HG02610 (cell line): ENCODE measurements around the gene ISM1.
"Not testable (repeated sequence)": the region's sequence is repeated elsewhere in the genome, so short reads cannot be mapped to it uniquely, and the experiment has no call there.

Source experiments
- ATAC-seq: cut with Tn5 transposase; IDR thresholded peaks from one replicate; pipeline ENCODE4 v1.9.1; 2021; ENCODE audit warnings: mild to moderate bottlenecking, moderate library complexity; ENCODE audit not compliant: unreplicated experiment

The ISM1 gene

DNA sequence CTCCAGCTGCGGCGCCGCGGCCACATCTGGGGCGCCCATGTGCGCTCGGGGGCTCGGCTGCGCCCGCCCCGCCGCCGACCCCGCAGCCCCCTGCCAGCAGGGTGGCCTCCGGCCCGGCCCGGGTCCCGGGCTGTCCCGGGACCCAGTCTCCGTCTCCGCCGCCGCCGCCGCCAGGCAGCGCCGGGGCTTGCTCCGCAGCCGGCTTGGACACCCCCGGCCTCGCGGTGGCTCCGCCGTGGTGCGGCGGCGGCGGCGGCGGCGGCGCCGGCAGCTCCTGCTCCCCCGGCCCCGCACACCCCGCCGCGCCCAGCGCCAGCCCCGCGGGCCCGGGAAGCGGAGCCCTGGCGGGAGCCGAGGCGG is 219 bp downstream of the ISM1 start:
- peak; percentile 36 for ATAC-seq

DNA sequence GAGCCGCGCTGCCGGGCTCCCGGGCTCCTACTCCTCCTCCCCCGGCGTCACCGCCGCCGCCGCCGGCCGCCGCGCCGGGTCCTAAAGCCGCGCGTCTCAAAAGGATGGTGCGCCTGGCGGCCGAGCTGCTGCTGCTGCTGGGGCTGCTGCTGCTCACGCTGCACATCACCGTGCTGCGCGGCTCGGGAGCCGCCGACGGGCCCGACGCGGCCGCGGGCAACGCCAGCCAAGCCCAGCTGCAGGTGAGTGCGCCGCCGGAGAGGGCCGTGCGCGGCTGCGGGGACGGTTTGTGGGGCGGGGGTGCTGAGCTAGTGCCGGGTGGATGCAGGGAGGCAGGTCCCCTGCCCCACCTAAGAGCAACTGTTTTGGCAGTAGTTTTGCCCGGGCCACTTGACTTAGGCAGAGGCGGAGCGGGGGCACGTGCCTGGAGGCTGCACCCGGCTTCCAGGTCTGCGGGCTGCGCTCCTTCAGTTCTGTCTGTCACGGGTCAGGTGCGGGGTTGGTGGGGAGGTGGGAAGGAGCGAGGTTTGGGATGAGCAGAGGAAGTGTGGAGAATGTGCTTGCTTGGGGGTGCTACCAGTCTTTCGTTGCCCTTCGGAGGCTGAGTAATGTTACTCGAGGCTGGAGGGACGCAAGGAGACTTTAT is 722 bp downstream of the ISM1 start:
- ATAC-seq = peak; percentile 92

DNA sequence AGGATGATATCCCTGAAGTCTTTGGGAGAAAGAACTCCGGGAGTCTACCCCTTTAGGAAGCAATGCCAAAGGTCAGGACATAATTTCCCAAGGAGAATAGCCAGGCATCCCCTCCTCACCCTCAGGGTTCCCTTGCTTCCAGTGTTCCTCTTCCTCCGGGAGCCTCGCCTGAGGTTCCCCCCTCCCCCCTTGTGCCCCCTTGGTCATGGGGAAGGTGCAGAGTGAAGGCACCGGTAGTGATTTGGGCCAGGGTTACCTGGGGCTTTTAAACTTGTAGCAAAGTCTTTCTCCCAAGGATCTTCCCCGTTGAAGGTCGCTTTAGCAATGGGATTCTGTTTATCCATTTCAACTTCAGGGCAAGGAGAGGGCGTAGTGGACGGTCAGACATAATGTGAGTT is 1.2 kb downstream of the ISM1 start:
- ATAC-seq = no peak

DNA sequence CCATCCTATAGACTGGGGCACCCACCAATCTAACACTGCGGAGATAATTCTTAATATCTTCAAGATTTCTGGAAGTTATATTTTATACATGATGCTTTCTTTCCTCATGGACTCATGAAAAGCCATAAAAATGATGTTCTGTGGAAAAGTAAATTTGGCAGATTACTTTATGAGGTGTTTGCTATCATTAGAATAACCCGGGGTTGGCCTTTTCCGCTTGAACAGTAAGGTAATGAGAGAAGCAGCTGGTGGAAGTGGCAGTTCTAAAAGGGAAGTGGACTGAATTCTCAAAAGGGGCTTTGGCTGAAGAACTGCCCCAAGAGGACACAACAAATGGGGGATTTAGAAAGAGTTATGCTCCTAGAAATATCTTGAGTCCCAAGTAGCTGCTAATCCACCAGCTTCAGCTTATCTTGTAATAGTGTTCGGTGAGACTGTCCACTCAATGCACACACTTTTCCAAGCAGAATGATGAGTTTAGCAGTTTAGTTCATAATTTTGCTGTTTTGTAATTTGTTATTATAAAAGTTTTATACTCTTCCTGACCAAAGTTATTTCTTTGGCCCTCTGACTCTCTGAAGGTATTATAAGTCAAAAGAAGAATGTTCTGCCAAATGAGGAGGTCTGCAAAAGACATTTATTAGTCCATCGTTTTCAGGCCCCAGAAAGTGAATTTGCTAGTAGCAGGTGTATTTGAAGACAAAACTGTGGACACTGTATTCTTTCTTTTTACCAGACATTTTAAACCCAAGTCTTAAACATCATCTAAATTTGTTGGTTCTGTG is 2.9 kb downstream of the ISM1 start:
- no peak for ATAC-seq

DNA sequence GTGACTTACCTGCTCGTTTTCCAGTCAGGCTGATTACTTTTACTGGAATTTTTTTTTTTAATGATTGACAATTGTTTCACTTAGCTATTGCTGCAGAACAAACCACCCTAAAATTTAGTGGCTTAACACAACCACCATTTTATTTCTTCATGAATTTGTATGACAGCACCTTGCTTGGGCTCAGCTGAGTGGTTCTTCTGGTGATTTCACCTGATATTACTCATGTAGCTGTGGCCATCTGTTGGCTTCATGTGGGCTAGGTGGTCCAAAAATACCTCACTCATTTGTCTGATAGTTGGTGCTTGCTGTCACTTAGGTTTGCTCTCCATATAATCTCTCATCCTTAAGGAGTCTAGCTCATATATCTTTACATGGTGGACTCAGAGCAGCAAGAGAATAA is 5.3 kb downstream of the ISM1 start:
- no peak for ATAC-seq

DNA sequence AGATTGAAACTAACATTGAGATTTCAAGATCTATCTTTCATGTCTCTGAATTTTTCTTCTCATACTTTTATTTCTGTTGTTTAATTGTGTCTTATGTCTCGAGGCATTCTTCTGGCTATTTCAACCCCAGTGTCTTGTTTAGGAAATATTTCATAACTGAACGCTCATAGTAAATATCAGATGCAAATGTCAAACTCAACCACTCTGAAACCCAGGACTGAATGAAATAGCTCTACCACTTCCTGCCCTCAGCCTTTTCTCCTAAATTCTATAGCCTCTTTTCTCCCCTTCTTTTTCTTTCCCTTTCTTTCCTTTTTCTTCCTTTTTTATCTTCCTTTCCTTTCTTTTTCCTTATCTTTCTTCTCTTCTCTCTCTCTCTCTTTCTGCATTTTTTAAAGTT is 7.7 kb downstream of the ISM1 start:
- ATAC-seq = no peak

DNA sequence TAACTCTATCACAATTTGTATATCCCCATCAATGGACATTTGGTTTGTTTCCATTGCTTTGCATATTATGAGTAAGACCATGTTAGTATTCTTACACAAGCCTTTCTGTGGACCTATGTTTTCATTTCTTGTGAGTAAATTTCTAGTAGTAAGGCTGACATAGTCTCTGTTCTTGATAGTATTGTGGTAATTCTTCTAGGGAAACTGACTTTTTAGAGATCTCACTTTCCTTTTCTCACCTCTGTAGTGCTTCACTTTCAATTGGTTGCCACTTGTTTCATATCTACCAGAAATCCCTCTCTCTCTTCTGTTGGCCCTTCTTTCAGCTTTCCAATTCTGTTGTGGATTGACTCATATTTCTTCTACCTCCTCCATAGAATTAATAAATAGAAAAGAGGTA is 8.5 kb downstream of the ISM1 start:
- ATAC-seq = no peak

DNA sequence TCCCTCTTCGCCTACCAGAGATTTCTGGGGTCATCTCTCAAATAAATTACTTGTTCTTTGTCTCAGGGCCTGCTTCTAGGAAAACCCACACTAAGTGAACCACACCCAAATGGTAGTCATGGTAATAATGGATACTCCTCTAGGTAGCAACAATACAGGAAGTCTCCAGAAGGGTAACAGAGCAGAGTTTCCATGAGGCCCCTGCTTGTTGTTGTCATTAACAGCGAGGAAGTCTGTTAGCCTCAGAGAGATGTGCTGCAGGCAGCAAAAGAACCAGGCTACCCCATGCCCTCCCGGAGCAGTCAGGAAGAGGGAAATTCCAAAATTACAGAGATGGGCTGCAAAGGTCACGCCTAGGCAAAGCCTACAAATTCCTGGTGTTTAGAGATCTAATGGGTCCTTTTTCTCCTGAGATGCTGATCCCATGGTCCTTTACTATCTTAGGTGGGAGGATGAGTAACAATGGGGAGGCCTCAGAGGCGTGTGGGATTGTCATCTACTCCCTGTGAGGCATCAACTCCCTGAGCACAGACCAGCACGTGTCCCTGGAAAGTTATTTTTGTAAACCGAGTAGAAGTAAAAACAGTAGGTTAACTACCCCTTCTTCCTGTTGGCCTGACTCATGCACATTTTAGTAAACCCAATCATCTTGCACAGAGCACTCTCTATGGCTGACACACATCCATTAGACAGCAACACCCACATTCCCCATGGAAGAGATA is 10.1 kb downstream of the ISM1 start:
- no peak for ATAC-seq

DNA sequence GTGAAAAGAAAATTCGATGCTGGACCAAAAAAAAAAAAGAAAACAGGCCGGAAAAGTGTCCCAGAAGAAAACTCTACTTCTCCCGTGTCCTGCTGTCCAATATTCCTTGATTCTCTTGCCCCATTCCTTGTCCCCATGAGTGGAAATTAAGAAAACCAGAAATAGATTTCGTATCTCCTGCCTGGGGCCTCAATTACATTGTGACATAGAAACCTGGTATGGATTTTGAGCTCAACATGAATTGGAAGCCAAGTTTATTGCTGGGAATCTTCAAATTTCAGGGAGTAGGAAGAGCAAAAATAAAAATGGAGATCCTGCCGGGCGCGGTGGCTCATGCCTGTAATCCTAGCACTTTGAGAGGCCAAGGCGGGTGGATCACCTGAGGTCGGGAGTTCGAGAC is 11.9 kb downstream of the ISM1 start:
- no peak for ATAC-seq

DNA sequence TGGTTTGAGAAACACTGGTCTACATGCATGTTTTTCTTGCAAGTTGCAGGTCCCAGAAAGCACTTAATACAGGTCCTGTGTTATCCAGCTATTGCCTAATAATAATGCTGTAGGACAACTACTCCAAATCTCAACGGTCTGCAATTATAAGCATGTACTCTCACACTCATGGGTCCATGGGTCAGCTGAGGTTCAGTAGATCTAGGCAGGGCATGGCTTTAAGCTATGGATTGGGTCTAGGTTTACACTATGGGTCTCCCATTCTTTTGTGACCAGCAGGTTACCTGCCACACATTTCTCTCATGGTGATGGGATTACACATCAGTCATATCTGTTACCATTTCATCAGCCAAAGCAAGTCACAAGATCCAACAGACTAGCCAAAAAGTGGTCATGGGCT is 13.9 kb downstream of the ISM1 start:
- ATAC-seq = no peak

DNA sequence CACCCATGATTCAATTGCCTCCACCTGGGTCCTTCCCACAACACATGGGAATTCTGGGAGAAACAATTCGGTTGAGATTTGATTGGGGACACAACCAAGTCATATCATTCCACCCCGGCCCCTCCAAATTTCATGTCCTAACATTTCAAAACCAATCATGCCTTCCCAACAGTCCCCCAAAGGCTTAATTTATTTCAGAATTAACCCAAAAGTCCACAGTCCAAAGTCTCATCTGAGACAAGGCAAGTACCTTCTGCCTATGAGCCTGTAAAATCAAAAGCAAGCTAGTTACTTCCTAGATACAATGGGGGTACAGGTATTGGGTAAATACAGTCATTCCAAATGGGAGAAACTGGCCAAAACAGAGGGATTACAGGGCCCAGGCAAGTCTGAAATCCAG is 15.3 kb downstream of the ISM1 start:
- not testable (repeated sequence) for ATAC-seq

DNA sequence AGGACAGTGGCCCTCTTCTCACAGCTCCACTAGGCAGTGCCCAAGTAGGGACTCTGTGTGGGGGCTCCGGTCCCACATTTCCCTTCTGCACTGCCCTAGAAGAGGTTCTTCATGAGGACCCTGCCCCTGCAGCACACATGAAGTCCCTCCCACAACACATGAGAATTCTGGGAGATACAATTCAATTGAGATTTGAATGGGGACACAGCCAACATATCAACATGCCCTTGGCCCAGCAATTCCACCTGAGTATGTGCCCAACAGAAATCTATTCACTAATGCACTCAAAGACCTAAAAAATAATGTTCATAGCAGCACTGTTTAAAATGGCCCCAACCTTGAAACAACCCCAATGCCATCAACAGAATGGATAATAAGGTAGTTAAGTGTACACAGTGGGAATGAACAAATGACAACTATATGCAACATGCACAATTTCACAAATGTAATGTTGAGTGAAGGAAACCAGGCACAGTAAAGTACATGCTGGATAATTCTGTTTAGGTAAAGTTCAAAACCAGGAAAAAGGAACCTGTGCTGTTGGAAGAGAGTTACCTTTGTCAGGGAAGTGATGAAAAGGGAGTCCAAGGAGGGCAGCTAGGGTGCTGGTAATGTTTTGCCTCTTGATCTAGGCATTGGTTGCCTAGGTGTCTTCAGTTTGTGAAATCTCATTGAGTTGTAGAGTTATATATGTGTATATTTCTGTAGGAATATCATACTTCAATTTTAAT is 16.1 kb downstream of the ISM1 start:
- ATAC-seq = no peak

DNA sequence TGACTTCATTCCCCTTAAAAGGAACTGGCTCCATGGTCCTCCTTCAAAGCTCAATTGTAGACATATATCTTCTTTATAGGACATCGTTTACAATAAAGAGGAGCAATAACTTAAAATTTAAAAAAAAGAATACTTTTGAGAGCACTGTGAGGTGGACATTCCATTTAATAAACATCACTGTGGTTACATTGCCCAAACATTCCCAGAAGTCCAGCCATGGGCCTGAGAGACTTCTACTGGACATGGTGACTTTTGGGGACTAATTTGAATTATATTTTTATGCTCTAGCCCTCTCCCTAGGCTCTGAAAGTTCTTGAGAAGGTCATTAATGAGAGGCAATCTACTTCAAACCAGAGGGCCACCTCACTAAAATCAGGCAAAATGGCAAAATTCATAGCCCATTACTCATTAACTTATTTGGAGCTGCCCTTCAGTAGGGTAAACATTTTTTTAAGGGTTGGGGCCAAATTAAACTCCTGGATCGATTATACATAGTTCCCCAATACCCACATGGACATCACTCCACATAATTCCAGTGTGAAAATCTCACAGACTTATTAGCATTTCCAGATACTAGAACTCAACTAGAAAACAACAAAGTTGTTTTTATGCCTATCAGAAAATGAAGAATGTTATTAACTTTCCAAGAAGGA is 17.1 kb downstream of the ISM1 start:
- ATAC-seq = no peak

DNA sequence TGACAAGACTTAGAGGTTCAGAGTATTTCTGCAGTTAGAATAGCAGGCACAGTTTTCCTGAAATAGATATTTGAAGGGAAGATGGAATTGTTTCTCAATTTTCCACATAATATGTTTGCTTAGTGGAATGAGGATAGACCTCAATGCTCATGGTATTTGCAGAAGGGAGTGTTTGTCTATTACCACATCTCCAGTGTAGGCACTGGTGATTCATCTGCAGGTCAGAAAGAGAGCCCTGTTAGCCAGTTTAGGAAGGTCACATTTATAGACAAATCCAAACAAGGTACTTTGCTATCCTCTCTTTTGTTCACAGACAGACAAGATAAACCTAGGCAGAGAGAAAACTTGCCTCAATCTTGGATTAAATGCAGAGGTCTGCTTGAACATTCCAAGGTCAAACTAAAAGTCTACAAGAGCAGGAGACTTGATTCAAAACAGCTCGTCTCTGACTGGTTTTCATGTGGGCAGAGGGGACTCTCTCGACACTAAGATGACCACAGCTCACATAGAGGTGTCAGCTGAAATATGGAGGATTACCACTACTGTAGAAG is 22.8 kb downstream of the ISM1 start:
- ATAC-seq = no peak

DNA sequence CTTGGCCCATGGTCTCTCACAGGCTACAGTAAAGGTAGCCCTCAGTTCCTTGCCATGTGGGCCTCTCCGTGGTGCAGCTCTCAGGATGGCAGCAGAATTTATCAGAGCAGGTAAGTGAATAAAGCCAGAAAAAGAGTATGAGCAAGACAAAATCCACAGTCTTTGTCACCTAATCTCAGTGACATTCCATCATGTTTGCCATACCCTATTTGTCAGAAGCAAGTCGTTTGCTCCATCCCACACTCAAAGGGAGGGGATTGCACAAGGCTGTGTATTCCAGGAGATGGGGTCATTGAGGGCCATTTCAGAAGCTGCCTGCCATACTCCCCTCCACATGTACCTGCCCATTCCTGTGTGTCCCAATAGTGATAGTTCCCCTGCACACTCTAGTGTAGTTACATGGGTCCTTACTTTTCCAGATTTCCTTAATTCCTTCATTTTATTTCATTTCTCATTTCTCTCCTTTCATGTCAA is 24.2 kb downstream of the ISM1 start:
- ATAC-seq = no peak

DNA sequence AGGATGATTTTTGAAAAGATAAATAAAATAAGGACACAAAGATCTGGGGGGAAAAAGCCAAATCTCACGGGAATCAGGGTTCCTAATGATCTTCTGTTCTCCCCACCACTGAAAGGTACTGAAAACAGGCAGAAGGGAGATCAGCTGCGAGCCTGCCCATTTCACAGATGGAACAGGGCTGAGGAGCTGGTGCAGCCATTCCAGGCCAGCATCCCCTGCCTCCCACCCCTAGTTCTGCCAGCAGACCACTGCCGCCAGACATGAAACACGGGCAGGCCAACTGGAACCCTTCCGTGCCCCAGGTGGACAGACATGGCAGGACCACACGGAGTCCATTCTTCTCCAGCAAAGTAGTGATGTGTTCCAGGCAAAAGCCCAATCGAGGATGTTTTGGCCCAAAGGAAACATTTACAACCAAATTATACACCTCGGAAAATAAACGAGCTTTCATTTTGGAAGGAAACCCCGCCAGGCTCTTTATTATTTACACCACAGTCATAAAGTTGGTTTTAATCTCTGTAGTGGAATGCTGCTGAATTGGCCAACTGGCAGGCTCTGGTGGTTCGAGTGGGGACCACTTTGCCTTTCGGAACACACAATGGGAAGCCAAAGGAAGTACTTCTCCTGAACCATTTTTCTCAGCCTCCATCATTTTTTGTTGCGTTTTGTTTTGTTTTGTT is 28.2 kb downstream of the ISM1 start:
- no peak for ATAC-seq

DNA sequence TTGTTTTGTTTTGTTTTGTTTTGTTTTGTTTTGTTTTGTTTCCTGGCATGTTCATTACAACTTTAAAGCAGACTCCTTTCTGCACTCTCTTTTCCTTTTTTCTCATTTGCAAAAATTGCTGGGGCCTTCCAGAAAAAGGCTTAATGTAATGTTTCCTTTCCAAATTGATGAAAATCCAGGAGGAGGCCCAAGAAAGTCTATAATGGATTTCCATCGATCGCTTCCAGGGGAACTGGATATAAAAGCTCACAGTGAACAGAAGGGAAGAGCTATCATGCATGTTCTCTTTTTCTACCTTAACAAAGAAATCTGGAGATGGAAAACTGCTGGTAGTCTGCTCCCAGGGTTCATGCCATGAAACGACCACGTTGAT is 28.7 kb downstream of the ISM1 start:
- ATAC-seq = no peak

DNA sequence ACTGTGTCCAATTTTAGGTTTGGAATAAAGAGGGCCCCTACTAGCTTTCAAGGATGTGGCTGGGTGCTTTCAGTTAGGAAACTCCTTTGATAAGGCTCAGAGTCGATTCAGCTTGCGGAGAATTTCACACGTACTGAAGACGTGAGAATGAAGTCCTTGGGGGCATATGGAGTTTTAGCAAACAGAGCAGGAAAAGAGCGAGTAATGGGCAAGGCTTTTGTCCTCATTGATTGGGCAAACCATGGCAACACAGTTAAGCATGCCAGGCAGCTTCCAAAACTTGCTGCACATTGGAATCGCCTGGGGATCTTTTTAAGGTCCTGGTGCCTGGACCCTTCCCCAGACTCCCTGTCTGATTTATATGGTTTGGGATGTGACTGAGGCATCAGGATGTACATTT is 29.2 kb downstream of the ISM1 start:
- ATAC-seq = no peak

DNA sequence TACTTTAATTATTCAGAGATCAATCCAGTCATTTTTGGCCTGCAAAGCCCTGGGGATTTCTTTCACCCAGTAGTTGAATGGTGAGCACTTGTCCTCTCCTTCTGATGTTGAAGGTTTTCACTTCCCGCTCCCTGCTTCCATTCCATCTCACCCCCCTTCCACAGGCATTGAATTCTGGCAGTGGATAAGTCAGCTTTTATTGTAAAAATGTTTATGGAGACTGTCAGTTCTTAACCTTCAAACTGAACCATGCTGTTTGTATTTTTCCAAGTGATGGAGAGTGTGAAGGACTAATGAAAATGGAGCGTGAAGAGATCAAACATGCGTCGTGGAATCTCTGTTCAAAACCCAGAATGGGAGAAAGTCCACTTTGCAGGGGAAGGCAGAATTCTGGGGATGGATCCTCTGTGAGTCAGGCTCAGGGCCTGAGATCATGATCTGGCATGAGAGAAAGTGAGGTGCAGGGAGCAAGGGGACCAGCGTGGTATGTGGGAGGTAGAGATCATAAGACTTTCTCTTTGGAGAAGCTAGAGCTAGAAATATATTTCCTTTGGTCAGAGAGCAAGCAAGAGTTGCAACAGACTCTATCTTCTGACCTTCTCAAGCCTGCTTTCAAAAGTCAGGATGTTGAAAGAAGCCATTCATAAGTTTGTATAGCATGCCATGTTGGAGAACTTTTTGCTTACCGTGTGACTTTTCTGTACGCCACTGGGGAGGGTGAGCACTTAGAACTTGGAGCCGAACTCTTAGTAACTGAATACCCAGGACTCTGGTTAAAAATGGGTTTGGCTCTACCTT is 30.2 kb downstream of the ISM1 start:
- no peak for ATAC-seq
